Kidney (tissue), 14 donors: ENCODE measurements around the gene NEIL3. TPM values are rescaled to one million over a fixed set of nuclear protein-coding genes. Genes with fewer than 3 reads are reported as not detected.

Experiments used
- DNase-seq, 5 donors: peaks; one replicate each; pipeline ENCODE4 v3.0.0-alpha.2; 2013 to 2020
- FAIRE-seq: peaks from 2 replicates; lab custom pipeline; 2012; peaks lifted over from hg19 to GRCh38; lab: Jason Lieb, UNC
- H3K27ac ChIP-seq, 2 donors: one replicate each; pipeline ENCODE4 v1.7.0; 2013; ENCODE audit warnings: low read depth in 2 of 2, low read length in 2 of 2, inconsistent platforms in 1 of 2
- H3K27me3 ChIP-seq: one replicate; pipeline ENCODE4 v1.7.1; 2013; ENCODE audit warnings: low read length, inconsistent platforms; ENCODE audit not compliant: control insufficient read depth, insufficient read depth
- H3K36me3 ChIP-seq, 3 donors: one replicate each; pipeline versions ENCODE4 v1.7.0 to v1.7.1; 2013; ENCODE audit warnings: low read length in 3 of 3, control low read depth in 1 of 3, inconsistent platforms in 1 of 3; ENCODE audit not compliant: insufficient read depth in 3 of 3, control insufficient read depth in 2 of 3
- H3K4me1 ChIP-seq, 3 donors: one replicate each; pipeline versions ENCODE4 v1.7.0 to v1.7.1; 2013; ENCODE audit warnings: low read length in 3 of 3, inconsistent platforms in 1 of 3, low read depth in 1 of 3; ENCODE audit not compliant: control insufficient read depth in 2 of 3, insufficient read depth in 2 of 3
- H3K4me3 ChIP-seq, 3 donors: one replicate each; pipeline versions ENCODE4 v1.7.0 to v1.8.1; 2013; ENCODE audit warnings: low read length in 3 of 3, control low read depth in 1 of 3, inconsistent platforms in 1 of 3
- H3K9ac ChIP-seq, 3 donors: one replicate each; pipeline versions ENCODE4 v1.7.0 to v1.7.1; 2013; ENCODE audit warnings: low read length in 3 of 3, control low read depth in 1 of 3, inconsistent platforms in 1 of 3
- H3K9me3 ChIP-seq, 3 donors: one replicate each; pipeline versions ENCODE4 v1.7.0 to v1.7.1; 2013; ENCODE audit warnings: low read length in 3 of 3, control low read depth in 1 of 3, inconsistent platforms in 1 of 3; ENCODE audit not compliant: control insufficient read depth in 2 of 3, insufficient read depth in 1 of 3
- intact Hi-C: fragments of 100-400 bp; cut with DNase I; formaldehyde crosslinking; loops from one replicate; pipeline ENCODE4 v1.11.1; 2022
- polyA plus RNA-seq: library from polyadenylated mRNA; stranded (reverse); fragments of 350-450 nt; fragmentation: Illumina TruSeq; extraction: RNeasy Lipid Tissue Mini Kit (QIAGEN cat#74804); gene quantifications from one replicate; pipeline ENCODE4 v1.2.3, GENCODE V29; 2014; ENCODE audit warnings: low read depth, low replicate concordance; ENCODE audit not compliant: insufficient read depth
- total RNA-seq: library from RNA; stranded (reverse); fragmentation: NEBNext Ultra II Directional; extraction: Animal tissue kit (Norgen Biotek cat#: 25700); gene quantifications from one replicate; pipeline ENCODE4 v1.2.1, GENCODE V29; 2021
- TF ChIP-seq, protein P1 (sequence below): IDR thresholded peaks from 3 replicates; pipeline ENCODE4 v1.5.1; 2012; ENCODE audit warnings: mild to moderate bottlenecking, moderate library complexity, borderline replicate concordance; ENCODE audit not compliant: insufficient read depth; ENCODE audit errors: extremely low read depth
- donor health status: control.
- donor health status: control.
- donor health status: control.
- donor health status: control.
- donor health status: control.
- donor health status: DM: yes; HTN: yes; CAD: no.
- donor health status: Normal renal cell carcinoma (clear cell type).

Gene NEIL3
- total and polyA plus RNA-seq, 2 donors from 2014 or later = 0.35 TPM; not detected in 1

DNA sequence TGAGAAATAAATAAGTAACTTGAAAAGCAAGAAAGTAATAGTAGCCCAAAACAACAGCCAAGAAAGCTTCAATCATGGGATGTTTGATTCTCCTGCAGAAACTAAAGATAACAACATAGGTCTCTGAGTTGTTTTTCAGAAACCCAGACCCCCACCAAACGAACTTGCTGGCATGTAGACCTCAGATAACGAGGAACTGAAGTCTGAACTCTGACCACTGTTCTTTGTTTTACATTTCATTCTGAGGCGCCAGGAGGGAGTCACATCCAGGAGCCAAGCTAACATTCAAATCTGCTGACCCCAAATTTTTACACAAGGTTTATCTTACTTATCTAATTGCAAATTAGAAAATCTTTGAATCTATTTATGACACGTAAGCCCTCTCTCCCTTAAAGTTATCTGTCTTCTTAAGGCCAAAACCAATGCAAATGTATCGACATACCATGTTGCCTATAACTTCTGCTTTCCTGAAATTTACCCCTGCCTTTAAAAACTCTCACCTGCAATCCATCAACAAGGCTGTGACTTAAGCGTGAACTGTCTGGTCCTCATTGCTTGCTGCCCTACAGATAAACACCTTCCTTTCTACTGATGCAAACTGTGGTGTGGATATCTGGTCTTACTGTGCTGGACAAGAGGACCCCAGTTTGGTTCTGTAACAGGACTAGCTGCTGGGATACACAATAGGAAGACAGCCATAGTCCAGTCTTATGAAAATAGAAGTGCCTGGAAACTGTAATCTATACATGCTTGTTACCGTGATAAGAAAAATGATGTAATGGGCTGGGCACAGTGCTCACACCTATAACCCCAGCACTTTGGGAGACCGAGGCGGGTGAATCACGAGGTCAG lies 37.5 kb upstream of the NEIL3 start:
- Histone ChIP-seq H3K9ac (no peak overlapping the region), H3K27ac (no peak overlapping the region), H3K9me3 (no peaks in the 10 kb centered on the region), H3K27me3 (no peaks in the 10 kb centered on the region), H3K4me1 (peaks cover 0 to 3% (median 0%) of the 10 kb centered on the region in 3 donors), H3K36me3 (no peaks in the 10 kb centered on the region), H3K4me3 (no peak overlapping the region)
- TF ChIP-seq, protein P1, sequence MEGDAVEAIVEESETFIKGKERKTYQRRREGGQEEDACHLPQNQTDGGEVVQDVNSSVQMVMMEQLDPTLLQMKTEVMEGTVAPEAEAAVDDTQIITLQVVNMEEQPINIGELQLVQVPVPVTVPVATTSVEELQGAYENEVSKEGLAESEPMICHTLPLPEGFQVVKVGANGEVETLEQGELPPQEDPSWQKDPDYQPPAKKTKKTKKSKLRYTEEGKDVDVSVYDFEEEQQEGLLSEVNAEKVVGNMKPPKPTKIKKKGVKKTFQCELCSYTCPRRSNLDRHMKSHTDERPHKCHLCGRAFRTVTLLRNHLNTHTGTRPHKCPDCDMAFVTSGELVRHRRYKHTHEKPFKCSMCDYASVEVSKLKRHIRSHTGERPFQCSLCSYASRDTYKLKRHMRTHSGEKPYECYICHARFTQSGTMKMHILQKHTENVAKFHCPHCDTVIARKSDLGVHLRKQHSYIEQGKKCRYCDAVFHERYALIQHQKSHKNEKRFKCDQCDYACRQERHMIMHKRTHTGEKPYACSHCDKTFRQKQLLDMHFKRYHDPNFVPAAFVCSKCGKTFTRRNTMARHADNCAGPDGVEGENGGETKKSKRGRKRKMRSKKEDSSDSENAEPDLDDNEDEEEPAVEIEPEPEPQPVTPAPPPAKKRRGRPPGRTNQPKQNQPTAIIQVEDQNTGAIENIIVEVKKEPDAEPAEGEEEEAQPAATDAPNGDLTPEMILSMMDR = no peak
- intact Hi-C loops = no loop called here
- FAIRE-seq = no peak
- DNase-seq = peak in 1 of 5 donors; percentile 31

DNA sequence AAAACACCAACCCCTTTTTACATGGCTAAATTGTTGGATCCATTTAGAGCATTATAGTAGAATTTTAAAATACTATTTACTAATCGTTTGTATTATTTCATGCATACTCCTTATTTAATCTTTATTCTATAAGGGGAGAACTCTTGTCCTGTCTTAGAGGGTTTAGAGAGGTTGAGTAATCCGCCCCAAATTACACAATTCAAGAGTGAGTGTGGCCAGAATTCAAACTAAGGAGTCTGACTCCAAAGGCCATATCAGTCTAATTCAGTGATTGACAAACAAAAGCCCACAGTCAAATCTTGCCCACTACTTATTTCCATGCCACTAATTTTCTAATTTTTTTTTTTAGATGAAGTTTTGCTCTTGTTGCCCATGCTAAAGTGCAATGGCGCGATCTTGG lies 33.7 kb upstream of the NEIL3 start:
- TF ChIP-seq, protein P1 = no peak
- no peak for FAIRE-seq
- Histone ChIP-seq H3K4me3 (no peak overlapping the region), H3K4me1 (no peaks in the 10 kb centered on the region), H3K27me3 (no peaks in the 10 kb centered on the region), H3K9me3 (no peaks in the 10 kb centered on the region), H3K36me3 (no peaks in the 10 kb centered on the region), H3K9ac (no peak overlapping the region), H3K27ac (no peak overlapping the region)
- intact Hi-C loops = no loop called here
- DNase-seq = no peak

GRCh38 chr4:177281351-177281909 lies 28.2 kb upstream of the NEIL3 start:
- FAIRE-seq (no peak), DNase-seq (no peak)
- Histone ChIP-seq H3K36me3 (no peaks in the 10 kb centered on the region), H3K9ac (no peak overlapping the region), H3K27ac (no peak overlapping the region), H3K9me3 (no peaks in the 10 kb centered on the region), H3K27me3 (no peaks in the 10 kb centered on the region), H3K4me3 (no peak overlapping the region), H3K4me1 (peaks cover 0 to 7% (median 0%) of the 10 kb centered on the region in 3 donors)
- intact Hi-C loops = no loop called here
- TF ChIP-seq, protein P1 = no peak
